HEK293 (cell line): ENCODE data around the gene NUB1.
A peak's percentile ranks its signal among the peaks of the same experiment; 100 is the strongest.

Source experiments
- CTCF ChIA-PET: fragments of 350-600 bp; formaldehyde crosslinking; extraction: SDS; loops from one replicate; lab custom pipeline; 2021; ENCODE audit warnings: antibody characterized with exemption; lab: Yijun Ruan, JAX
- POLR2A ChIA-PET: fragments of 300-600 bp; formaldehyde crosslinking; extraction: SDS; loops from one replicate; lab custom pipeline; 2020; ENCODE audit warnings: antibody characterized with exemption, inconsistent platforms; lab: Yijun Ruan, JAX
- H3K27ac ChIP-seq: fragments of 200-500 bp; sonication (Bioruptor generic); 2 replicates; pipeline ENCODE4 v1.5.1; 2014; ENCODE audit warnings: low read depth, low read length, control low read depth, inconsistent platforms; ENCODE audit errors: extremely low read depth
- H3K36me3 ChIP-seq, 2 experiments: fragments of 200-500 bp in 1 of 2; sonication (Bioruptor generic) in 1 of 2; 1 replicate in 1 of 2; 2 replicates in 1 of 2; pipeline ENCODE4 v1.5.1; 2014 to 2017; ENCODE audit warnings: inconsistent platforms in 2 of 2, low read length in 2 of 2; ENCODE audit not compliant: control insufficient read depth in 2 of 2, insufficient read depth in 1 of 2
- H3K4me1 ChIP-seq: fragments of 200-500 bp; sonication (Bioruptor generic); 2 replicates; pipeline ENCODE4 v1.5.1; 2014; ENCODE audit warnings: mild to moderate bottlenecking, low read length, inconsistent platforms; ENCODE audit not compliant: control insufficient read depth, insufficient read depth
- H3K4me3 ChIP-seq: 2 replicates; pipeline ENCODE4 v1.5.1; 2011; ENCODE audit warnings: low read depth, mild to moderate bottlenecking, control low read depth, low read length, moderate library complexity
- H3K9me3 ChIP-seq: fragments of 200-500 bp; sonication (Bioruptor generic); 2 replicates; pipeline ENCODE4 v1.5.1; 2014; ENCODE audit warnings: low read depth, low read length, inconsistent platforms; ENCODE audit not compliant: control insufficient read depth, insufficient read depth
- EGR2 ChIP-seq: fragments of 450-650 bp; formaldehyde crosslinking; IDR thresholded peaks from 2 replicates; pipeline ENCODE4 v1.5.1; 2016; ENCODE audit warnings: low read depth, missing biosample characterization, missing genetic modification characterization
- KLF1 ChIP-seq: fragments of 450-650 bp; formaldehyde crosslinking; IDR thresholded peaks from 2 replicates; pipeline ENCODE4 v1.5.1; 2016; ENCODE audit warnings: missing biosample characterization, missing genetic modification characterization
- KLF8 ChIP-seq: fragments of 450-650 bp; formaldehyde crosslinking; IDR thresholded peaks from 2 replicates; pipeline ENCODE4 v1.5.1; 2016; ENCODE audit warnings: missing biosample characterization, missing genetic modification characterization
- PRDM6 ChIP-seq: fragments of 450-650 bp; formaldehyde crosslinking; IDR thresholded peaks from 2 replicates; pipeline ENCODE4 v1.5.1; 2017; ENCODE audit warnings: missing biosample characterization, missing genetic modification characterization
- SCRT2 ChIP-seq: fragments of 450-650 bp; formaldehyde crosslinking; IDR thresholded peaks from 2 replicates; pipeline ENCODE4 v1.5.1; 2016; ENCODE audit warnings: missing biosample characterization, missing genetic modification characterization
- TSHZ1 ChIP-seq: fragments of 450-650 bp; formaldehyde crosslinking; IDR thresholded peaks from 2 replicates; pipeline ENCODE4 v1.5.1; 2016; ENCODE audit warnings: missing biosample characterization, missing genetic modification characterization, borderline replicate concordance
- ZFHX2 ChIP-seq: fragments of 450-650 bp; formaldehyde crosslinking; conservative IDR thresholded peaks from 2 replicates; pipeline ENCODE4 v1.5.1; 2016; ENCODE audit warnings: missing biosample characterization, missing genetic modification characterization
- ZNF184 ChIP-seq: fragments of 450-650 bp; IDR thresholded peaks from 2 replicates; pipeline ENCODE4 v1.5.1; 2018; ENCODE audit warnings: missing biosample characterization, mild to moderate bottlenecking, missing genetic modification characterization
- ZNF24 ChIP-seq: fragments of 450-650 bp; formaldehyde crosslinking; IDR thresholded peaks from 2 replicates; pipeline ENCODE4 v1.5.1; 2016; ENCODE audit warnings: missing biosample characterization, missing genetic modification characterization
- ZNF274 ChIP-seq, 2 experiments: fragments of 200-500 bp in 1 of 2; fragments of 450-650 bp in 1 of 2; sonication (Bioruptor generic) in 1 of 2; formaldehyde crosslinking in 1 of 2; IDR thresholded peaks; 2 replicates each; pipeline versions ENCODE4 v1.5.1 to v1.6.1; 2014 to 2016; ENCODE audit warnings: borderline replicate concordance in 1 of 2, inconsistent platforms in 1 of 2, low read length in 1 of 2, missing biosample characterization in 1 of 2, missing genetic modification characterization in 1 of 2
- ZNF350 ChIP-seq: fragments of 450-650 bp; formaldehyde crosslinking; IDR thresholded peaks from 2 replicates; pipeline ENCODE4 v1.5.0; 2017; ENCODE audit warnings: missing biosample characterization, mild to moderate bottlenecking, missing genetic modification characterization
- ZNF529 ChIP-seq: fragments of 450-650 bp; formaldehyde crosslinking; IDR thresholded peaks from 2 replicates; pipeline ENCODE4 v1.5.1; 2017; ENCODE audit warnings: missing genetic modification characterization, missing biosample characterization; ENCODE audit not compliant: insufficient replicate concordance
- ZNF621 ChIP-seq: fragments of 450-650 bp; formaldehyde crosslinking; IDR thresholded peaks from 2 replicates; pipeline ENCODE4 v1.5.1; 2017; ENCODE audit warnings: missing biosample characterization, missing genetic modification characterization
- ZNF624 ChIP-seq: fragments of 450-650 bp; formaldehyde crosslinking; IDR thresholded peaks from 2 replicates; pipeline ENCODE4 v1.5.1; 2017; ENCODE audit warnings: missing biosample characterization, missing genetic modification characterization

NUB1 gene

GRCh38 chr7:151408498-151408838 is 66.9 kb downstream of the NUB1 start (continued):
- TF ChIP-seq TSHZ1 (no peak), ZNF274 (IDR thresholded peaks at IDR 0.05; ENCODE audit: low read length) (no peak), ZNF274 (tag by site-specific recombination; IDR thresholded peaks at IDR 0.05; ENCODE audit: borderline replicate concordance) (no peak)

- ChIA-PET CTCF (interaction anchor here (0.6 to 0.7 kb wide), 2 partner anchors 62 to 351 kb away, joined by 3 read pairs; no protein-coding TSS in a partner anchor), POLR2A (no interaction called here)
- Histone ChIP-seq H3K36me3 (no peaks in the 10 kb centered on the region), H3K27ac (peak overlapping the region; percentile 11; the same call in 1 of the 2 replicates), H3K4me1 (no peaks in the 10 kb centered on the region), H3K9me3 (no peaks in the 10 kb centered on the region), H3K4me3 (no peak overlapping the region; the same call in 1 of the 2 replicates)
- peak; percentile 17; the same call in 1 of the 2 replicates for TF ChIP-seq SCRT2 (tag by site-specific recombination)
- TF ChIP-seq ZNF529 (tag by site-specific recombination) = no peak
- no peak for TF ChIP-seq ZNF24
- no peak for TF ChIP-seq ZNF350 (tag by site-specific recombination)
- TF ChIP-seq PRDM6 (tag by site-specific recombination) = no peak
- 0 out of 2 replicates have a peak, but pooled peaks have one; percentile 29 for TF ChIP-seq KLF1 (tag by site-specific recombination)
- TF ChIP-seq ZNF274 (IDR thresholded peaks at IDR 0.05; ENCODE audit: low read length) = no peak
- no peak for TF ChIP-seq ZNF274 (tag by site-specific recombination; IDR thresholded peaks at IDR 0.05; ENCODE audit: borderline replicate concordance)
- TF ChIP-seq ZNF184 (tag by site-specific recombination) = no peak
- no peak for TF ChIP-seq ZNF624 (tag by site-specific recombination)
Measured at GRCh38 chr7:151408839-151409666, 67.4 kb downstream of the NUB1 start.

GRCh38 chr7:151409667-151410404 is 68.2 kb downstream of the NUB1 start, which contains the start of gene WDR86:
Gene WDR86, minus strand, starts transcription at chr7:151410038. Its CDS starts 449 bp downstream, at chr7:151409589.
- TF ChIP-seq KLF8 (tag by site-specific recombination) (no peak; the same call in 1 of the 2 replicates), ZFHX2 (tag by site-specific recombination) (peak; percentile 50), ZNF621 (no peak), EGR2 (tag by site-specific recombination) (peak; percentile 32; the same call in 1 of the 2 replicates)
- TF ChIP-seq, all 188 proteins: peak for 2
- H3K4me3 ChIP-seq = peak within 1 kb of the TSS; percentile 56
- POLR2A ChIA-PET = no interaction called here
- peak within 1 kb of the TSS; percentile 63; the same call in 1 of the 2 replicates for H3K27ac ChIP-seq
- CTCF ChIA-PET = interaction anchor here (0.7 to 1.8 kb wide), 2 partner anchors 41 to 61 kb away, joined by 3 to 5 read pairs; no protein-coding TSS in a partner anchor
- H3K9me3 ChIP-seq = no peaks in the 10 kb centered on the region
- H3K36me3 ChIP-seq = no peaks in the 10 kb centered on the region
- H3K4me1 ChIP-seq = no peaks in the 10 kb centered on the region
